ENCODE results near the gene MAZ. TPM values are rescaled to one million over a fixed set of nuclear protein-coding genes. Genes with fewer than 3 reads are reported as not detected.
A peak's percentile ranks its signal among the peaks of the same experiment; 100 is the strongest.
"Not testable (repeated sequence)": the region's sequence is repeated elsewhere in the genome, so short reads cannot be mapped to it uniquely, and the experiment has no call there.

Gene MAZ
- total RNA-seq: 100 to 1,000 TPM; 455 to 478 TPM
- polyA plus RNA-seq: 85.7 TPM

DNA sequence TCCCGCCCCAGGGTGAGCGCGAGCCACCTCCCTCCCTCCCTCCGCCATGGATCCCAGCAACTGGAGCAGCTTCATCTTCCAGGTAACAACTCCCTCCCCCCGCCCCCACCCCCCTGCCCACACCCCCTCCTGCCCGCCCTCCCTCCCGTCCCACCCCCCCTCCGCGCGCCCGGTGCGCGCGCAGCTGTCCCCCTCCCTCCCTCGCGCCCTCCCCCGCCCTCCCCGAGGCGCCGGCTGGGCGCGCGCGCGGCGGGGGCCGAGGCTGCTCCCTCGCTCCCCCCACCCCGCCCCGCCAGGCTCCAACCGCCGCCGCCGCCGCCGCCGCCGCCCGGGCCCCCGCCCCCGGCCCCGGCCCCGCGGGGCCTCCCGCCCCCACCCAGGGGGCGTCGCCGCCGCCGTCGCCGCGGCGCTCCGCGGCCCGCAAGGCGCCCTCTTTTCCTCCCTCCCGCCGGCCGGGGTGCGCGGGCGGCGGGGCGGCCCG is at the start of gene MAZ:
TSS of gene MAZ (plus strand) at position 431 of the 481 bp plus-strand sequence. CDS start 173 bp downstream, outside the sequence.
- H3K27me3 ChIP-seq (ENCODE audit: insufficient read depth, low read length, poor library complexity, severe bottlenecking): no peaks in the 10 kb centered on the region
- peak in 1 of 5 donors; percentile 68 for DNase-seq
- peaks cover 0 to 2% (median 0%) of the 10 kb centered on the region in 5 donors for H3K9me3 Mint-ChIP-seq
- no peaks in the 10 kb centered on the region for H3K9me3 ChIP-seq (ENCODE audit: low read length)
- H3K4me1 ChIP-seq (ENCODE audit: insufficient read depth, low read length): peaks cover 42% of the 10 kb centered on the region
- peaks cover 3 to 46% (median 4%) of the 10 kb centered on the region in 3 donors for H3K36me3 Mint-ChIP-seq
- peaks cover 10% of the 10 kb centered on the region for H3K36me3 ChIP-seq (ENCODE audit: insufficient read depth, low read length)
- H3K4me3 ChIP-seq (ENCODE audit: low read length): peak within 1 kb of the TSS; percentile 87
- H3K4me1 Mint-ChIP-seq: peaks cover 47 to 53% (median 53%) of the 10 kb centered on the region in 3 donors
- ChIA-PET POLR2A (interaction anchor here (0.6 to 4.1 kb wide), 7 partner anchors 10 to 105 kb away, joined by 6 to 59 read pairs (median 21); partner anchors contain the start of genes KIF22, MVP and PAGR1), CTCF (interaction anchor here (5.0 kb wide), 1 partner anchor 13 kb away, joined by 92 read pairs; the partner anchor contains the start of genes MVP and PAGR1)
- H3K27ac Mint-ChIP-seq: peak within 1 kb of the TSS; percentile 98 to 100 (median 100)
- H3K27me3 Mint-ChIP-seq: peaks cover 0 to 4% of the 10 kb centered on the region in 2 donors
- peak within 1 kb of the TSS; percentile 93 to 100 (median 98) for H3K4me3 Mint-ChIP-seq
- peak within 1 kb of the TSS; percentile 95 for H3K27ac ChIP-seq (ENCODE audit: low read depth, low read length)

DNA sequence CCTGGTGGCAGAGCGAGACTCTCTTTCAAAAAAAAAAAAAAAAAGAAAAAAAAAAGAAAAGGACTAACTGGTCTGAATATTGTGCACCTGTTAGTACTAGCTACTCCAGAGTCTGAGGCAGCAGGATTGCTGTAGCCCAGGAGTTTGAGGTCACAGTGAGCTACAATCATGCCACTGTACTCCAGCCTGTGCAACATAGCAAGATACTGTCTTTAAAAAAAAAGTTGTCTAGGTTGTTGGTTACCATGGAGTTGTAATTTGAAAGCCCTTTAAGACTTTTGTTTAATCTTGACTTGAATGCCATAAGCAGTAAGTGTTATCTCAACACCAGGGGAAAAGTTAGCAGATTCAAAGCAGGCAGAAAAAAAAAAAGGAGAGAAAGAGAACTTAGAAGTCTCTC is 49.7 kb upstream of the MAZ start:
- ChIA-PET POLR2A (interaction anchor here (0.7 kb wide), 1 partner anchor 13 kb away, joined by 3 read pairs; no protein-coding TSS in a partner anchor), CTCF (interaction anchor here (0.8 to 2.0 kb wide), 5 partner anchors 12 to 92 kb away, joined by 3 to 7 read pairs (median 3); partner anchors contain the start of gene KIF22)
- H3K4me1 Mint-ChIP-seq: peaks cover 9 to 33% (median 19%) of the 10 kb centered on the region in 3 donors
- H3K27ac Mint-ChIP-seq: peak overlapping the region in 4 of 8 donors; percentile 0 to 81 (median 64)
- H3K36me3 Mint-ChIP-seq: no peaks in the 10 kb centered on the region
- no peaks in the 10 kb centered on the region for H3K36me3 ChIP-seq (ENCODE audit: insufficient read depth, low read length)
- H3K9me3 Mint-ChIP-seq: no peaks in the 10 kb centered on the region
- H3K4me3 Mint-ChIP-seq: no peak overlapping the region
- no peak overlapping the region for H3K27ac ChIP-seq (ENCODE audit: low read depth, low read length)
- DNase-seq: peak in 1 of 5 donors; percentile 62
- H3K4me3 ChIP-seq (ENCODE audit: low read length): no peak overlapping the region
- no peaks in the 10 kb centered on the region for H3K9me3 ChIP-seq (ENCODE audit: low read length)
- peaks cover 22% of the 10 kb centered on the region for H3K4me1 ChIP-seq (ENCODE audit: insufficient read depth, low read length)
- no peaks in the 10 kb centered on the region for H3K27me3 Mint-ChIP-seq
- H3K27me3 ChIP-seq (ENCODE audit: insufficient read depth, low read length, poor library complexity, severe bottlenecking): no peaks in the 10 kb centered on the region

DNA sequence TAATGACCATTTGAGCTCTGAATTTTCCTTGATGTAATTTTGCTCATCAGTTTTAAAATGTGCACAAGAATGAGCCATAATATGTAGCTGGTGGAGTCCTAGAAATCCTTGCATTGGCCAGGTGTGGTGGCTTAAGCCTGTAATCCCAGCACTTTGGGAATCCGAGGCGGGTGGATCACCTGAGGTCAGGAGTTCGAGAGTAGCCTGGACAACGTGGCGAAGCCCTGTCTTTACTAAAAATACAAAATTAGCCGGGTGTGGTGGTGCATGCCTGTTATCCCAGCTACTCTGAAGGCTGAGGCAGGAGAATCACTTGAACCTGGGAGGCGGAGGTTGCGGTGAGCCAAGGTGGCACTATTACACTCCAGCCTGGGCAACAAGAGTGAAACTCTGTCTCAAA is 49.2 kb upstream of the MAZ start:
- H3K36me3 ChIP-seq (ENCODE audit: insufficient read depth, low read length); H3K27ac ChIP-seq (ENCODE audit: low read depth, low read length); H3K27me3 ChIP-seq (ENCODE audit: insufficient read depth, low read length, poor library complexity, severe bottlenecking); DNase-seq; H3K4me3 ChIP-seq (ENCODE audit: low read length); H3K36me3 Mint-ChIP-seq; H3K9me3 ChIP-seq (ENCODE audit: low read length); H3K4me3 Mint-ChIP-seq; H3K27me3 Mint-ChIP-seq; H3K9me3 Mint-ChIP-seq: not testable (repeated sequence)
- ChIA-PET CTCF (interaction anchor here (0.9 to 2.0 kb wide), 4 partner anchors 18 to 91 kb away, joined by 3 to 7 read pairs (median 4); partner anchors contain the start of gene KIF22), POLR2A (interaction anchor here (0.7 kb wide), 1 partner anchor 13 kb away, joined by 3 read pairs; no protein-coding TSS in a partner anchor)
- Mint-ChIP-seq H3K27ac (peak overlapping the region in 1 of 8 donors; percentile 0), H3K4me1 (peaks cover 9 to 33% (median 19%) of the 10 kb centered on the region in 3 donors)
- peaks cover 22% of the 10 kb centered on the region for H3K4me1 ChIP-seq (ENCODE audit: insufficient read depth, low read length)

DNA sequence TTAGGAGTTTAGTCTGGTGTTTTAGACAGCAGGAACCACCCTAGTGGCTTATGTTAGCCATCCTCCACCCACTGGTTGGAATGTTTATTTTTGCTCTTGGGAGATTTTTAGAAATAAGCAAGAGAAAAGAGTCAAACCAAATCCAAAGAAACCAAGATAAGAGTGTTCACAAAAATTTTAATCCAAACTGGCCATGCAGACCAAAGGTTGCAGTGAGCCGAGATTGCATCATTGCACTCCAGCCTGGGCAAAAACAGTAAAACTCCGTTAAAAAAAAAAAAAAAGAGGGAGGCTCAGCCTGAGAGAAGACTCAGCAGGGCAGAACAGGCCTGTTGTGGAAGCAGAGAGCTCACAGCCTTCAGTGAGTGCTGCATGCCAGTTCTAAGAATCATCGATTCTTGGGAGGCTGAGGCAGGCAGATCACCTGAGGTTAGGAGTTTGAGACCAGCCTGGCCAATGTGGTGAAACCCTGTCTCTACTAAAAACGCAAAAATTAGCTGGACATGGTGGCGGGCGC is 48.3 kb upstream of the MAZ start:
- Mint-ChIP-seq H3K4me3 (no peak overlapping the region), H3K27me3 (no peaks in the 10 kb centered on the region), H3K27ac (no peak overlapping the region), H3K9me3 (no peaks in the 10 kb centered on the region), H3K36me3 (no peaks in the 10 kb centered on the region), H3K4me1 (peaks cover 9 to 33% (median 19%) of the 10 kb centered on the region in 3 donors)
- Histone ChIP-seq H3K27ac (ENCODE audit: low read depth, low read length) (no peak overlapping the region), H3K27me3 (ENCODE audit: insufficient read depth, low read length, poor library complexity, severe bottlenecking) (no peaks in the 10 kb centered on the region), H3K9me3 (ENCODE audit: low read length) (no peaks in the 10 kb centered on the region), H3K4me1 (ENCODE audit: insufficient read depth, low read length) (peaks cover 22% of the 10 kb centered on the region), H3K36me3 (ENCODE audit: insufficient read depth, low read length) (no peaks in the 10 kb centered on the region), H3K4me3 (ENCODE audit: low read length) (no peak overlapping the region)
- POLR2A ChIA-PET: interaction anchor here (0.6 kb wide), 1 partner anchor 237 kb away, joined by 3 read pairs; no protein-coding TSS in a partner anchor
- CTCF ChIA-PET: no interaction called here
- no peak for DNase-seq

DNA sequence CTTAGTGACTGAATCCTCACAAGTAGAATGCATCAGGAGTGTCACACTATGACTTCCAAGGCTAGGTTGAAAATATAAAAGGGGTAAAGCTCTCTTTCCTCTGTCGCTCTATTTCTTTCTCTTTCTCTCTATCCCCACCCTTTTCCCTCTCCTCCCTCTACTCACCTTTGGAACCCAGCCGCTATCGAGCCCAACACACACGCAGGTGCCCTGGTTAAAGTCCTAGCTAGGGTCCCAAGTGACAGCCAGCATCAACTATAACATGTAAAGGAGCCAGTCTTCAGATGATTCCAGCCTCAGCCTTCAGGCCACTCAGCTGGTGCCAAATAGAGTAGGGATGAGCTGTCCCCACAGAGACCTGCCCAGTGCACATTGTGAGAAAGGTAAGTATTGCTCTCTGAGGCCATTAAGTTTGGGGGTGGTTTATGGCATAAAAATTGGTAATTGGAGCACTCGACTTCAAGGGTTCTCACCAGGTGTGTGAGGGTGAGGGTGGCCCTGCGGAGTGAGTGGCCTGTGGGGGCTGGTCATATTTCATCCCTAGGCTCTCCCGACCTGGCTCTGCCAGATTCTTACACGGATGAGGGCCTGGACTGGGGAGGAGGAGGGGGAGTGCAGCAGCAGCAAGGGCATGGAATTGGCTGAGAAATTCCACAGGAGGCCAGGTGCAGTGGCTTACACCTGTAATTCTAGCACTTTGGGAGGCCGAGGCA is 45.6 kb upstream of the MAZ start:
- Histone ChIP-seq H3K27me3 (ENCODE audit: insufficient read depth, low read length, poor library complexity, severe bottlenecking) (no peaks in the 10 kb centered on the region), H3K27ac (ENCODE audit: low read depth, low read length) (no peak overlapping the region), H3K4me3 (ENCODE audit: low read length) (no peak overlapping the region), H3K36me3 (ENCODE audit: insufficient read depth, low read length) (no peaks in the 10 kb centered on the region), H3K9me3 (ENCODE audit: low read length) (no peaks in the 10 kb centered on the region), H3K4me1 (ENCODE audit: insufficient read depth, low read length) (peaks cover 19% of the 10 kb centered on the region)
- peaks cover 0 to 1% (median 0%) of the 10 kb centered on the region in 3 donors for H3K36me3 Mint-ChIP-seq
- peaks cover 6 to 20% (median 10%) of the 10 kb centered on the region in 3 donors for H3K4me1 Mint-ChIP-seq
- no peaks in the 10 kb centered on the region for H3K9me3 Mint-ChIP-seq
- DNase-seq: no peak
- CTCF ChIA-PET: interaction anchor here (1.1 kb wide), 1 partner anchor 29 kb away, joined by 4 read pairs; the partner anchor contains the start of gene KIF22
- no peak overlapping the region for H3K4me3 Mint-ChIP-seq
- POLR2A ChIA-PET: interaction anchor here (0.5 kb wide), 1 partner anchor 101 kb away, joined by 3 read pairs; no protein-coding TSS in a partner anchor
- H3K27ac Mint-ChIP-seq: peak overlapping the region in 2 of 8 donors; percentile 33 to 65
- no peaks in the 10 kb centered on the region for H3K27me3 Mint-ChIP-seq

DNA sequence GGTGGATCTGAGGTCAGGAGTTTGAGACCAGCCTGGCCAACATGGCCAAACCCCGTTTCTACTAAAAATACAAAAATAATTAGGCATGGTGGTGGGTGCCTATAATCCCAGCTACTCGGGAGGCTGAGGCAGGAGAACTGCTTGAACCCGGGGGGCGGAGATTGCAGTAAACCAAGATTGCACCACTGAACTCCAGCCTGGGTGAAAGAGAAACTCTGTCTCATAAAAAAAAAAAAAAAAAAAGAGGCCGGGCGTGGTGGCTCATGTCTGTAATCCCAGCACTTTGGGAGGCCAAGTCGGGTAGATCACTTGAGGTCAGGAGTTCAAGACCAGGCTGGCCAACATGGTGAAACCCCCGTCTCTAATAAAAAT is 45.1 kb upstream of the MAZ start:
- H3K4me3 ChIP-seq (ENCODE audit: low read length); H3K27me3 Mint-ChIP-seq; H3K9me3 ChIP-seq (ENCODE audit: low read length); H3K9me3 Mint-ChIP-seq; H3K27ac ChIP-seq (ENCODE audit: low read depth, low read length); H3K36me3 ChIP-seq (ENCODE audit: insufficient read depth, low read length); H3K27me3 ChIP-seq (ENCODE audit: insufficient read depth, low read length, poor library complexity, severe bottlenecking); POLR2A ChIA-PET; H3K4me3 Mint-ChIP-seq; H3K36me3 Mint-ChIP-seq; H3K27ac Mint-ChIP-seq: not testable (repeated sequence)
- H3K4me1 ChIP-seq (ENCODE audit: insufficient read depth, low read length): peaks cover 19% of the 10 kb centered on the region
- CTCF ChIA-PET: interaction anchor here (1.0 to 1.1 kb wide), 2 partner anchors 29 to 47 kb away, joined by 4 read pairs; partner anchors contain the start of gene KIF22
- peak in 1 of 5 donors; percentile 27 for DNase-seq
- H3K4me1 Mint-ChIP-seq: peaks cover 6 to 20% (median 10%) of the 10 kb centered on the region in 3 donors

DNA sequence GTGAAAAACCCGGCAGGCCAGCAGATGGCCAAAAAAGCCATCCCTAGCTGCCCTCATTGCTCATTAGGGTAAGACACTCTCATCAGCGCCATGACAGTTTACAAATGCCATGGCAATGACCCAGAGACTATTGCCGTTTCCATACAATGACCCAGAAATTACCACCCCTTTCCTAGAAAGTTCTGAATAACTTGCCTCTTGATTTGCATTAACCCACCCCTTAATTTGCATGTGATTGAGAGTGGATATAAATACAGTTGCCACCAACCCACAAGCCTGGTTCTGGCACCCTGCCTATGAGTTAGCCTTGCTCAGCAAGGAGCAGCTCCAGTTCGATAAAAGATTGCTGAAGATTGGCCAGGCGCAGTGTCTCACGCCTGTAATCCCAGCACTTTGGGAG is 44.4 kb upstream of the MAZ start:
- Histone ChIP-seq H3K36me3 (ENCODE audit: insufficient read depth, low read length) (no peaks in the 10 kb centered on the region), H3K4me3 (ENCODE audit: low read length) (no peak overlapping the region), H3K9me3 (ENCODE audit: low read length) (no peaks in the 10 kb centered on the region), H3K4me1 (ENCODE audit: insufficient read depth, low read length) (peaks cover 17% of the 10 kb centered on the region), H3K27me3 (ENCODE audit: insufficient read depth, low read length, poor library complexity, severe bottlenecking) (no peaks in the 10 kb centered on the region), H3K27ac (ENCODE audit: low read depth, low read length) (no peak overlapping the region)
- Mint-ChIP-seq H3K9me3 (no peaks in the 10 kb centered on the region), H3K4me1 (peaks cover 4 to 15% (median 6%) of the 10 kb centered on the region in 3 donors), H3K4me3 (no peak overlapping the region), H3K27me3 (no peaks in the 10 kb centered on the region), H3K36me3 (peaks cover 0 to 1% (median 0%) of the 10 kb centered on the region in 3 donors), H3K27ac (no peak overlapping the region)
- DNase-seq: peak in 1 of 5 donors; percentile 12
- ChIA-PET POLR2A (no interaction called here), CTCF (interaction anchor here (1.0 kb wide), 1 partner anchor 46 kb away, joined by 4 read pairs; no protein-coding TSS in a partner anchor)

Data from CD8-positive, alpha-beta memory T cell (primary cell).